HG03135 (cell line): Measurements from ENCODE around the gene PWWP2B.

ENCODE experiments used
- ATAC-seq: cut with Tn5 transposase; IDR thresholded peaks from one replicate; pipeline ENCODE4 v1.9.1; 2021; ENCODE audit warnings: mild to moderate bottlenecking, moderate library complexity; ENCODE audit not compliant: unreplicated experiment

Gene PWWP2B

DNA sequence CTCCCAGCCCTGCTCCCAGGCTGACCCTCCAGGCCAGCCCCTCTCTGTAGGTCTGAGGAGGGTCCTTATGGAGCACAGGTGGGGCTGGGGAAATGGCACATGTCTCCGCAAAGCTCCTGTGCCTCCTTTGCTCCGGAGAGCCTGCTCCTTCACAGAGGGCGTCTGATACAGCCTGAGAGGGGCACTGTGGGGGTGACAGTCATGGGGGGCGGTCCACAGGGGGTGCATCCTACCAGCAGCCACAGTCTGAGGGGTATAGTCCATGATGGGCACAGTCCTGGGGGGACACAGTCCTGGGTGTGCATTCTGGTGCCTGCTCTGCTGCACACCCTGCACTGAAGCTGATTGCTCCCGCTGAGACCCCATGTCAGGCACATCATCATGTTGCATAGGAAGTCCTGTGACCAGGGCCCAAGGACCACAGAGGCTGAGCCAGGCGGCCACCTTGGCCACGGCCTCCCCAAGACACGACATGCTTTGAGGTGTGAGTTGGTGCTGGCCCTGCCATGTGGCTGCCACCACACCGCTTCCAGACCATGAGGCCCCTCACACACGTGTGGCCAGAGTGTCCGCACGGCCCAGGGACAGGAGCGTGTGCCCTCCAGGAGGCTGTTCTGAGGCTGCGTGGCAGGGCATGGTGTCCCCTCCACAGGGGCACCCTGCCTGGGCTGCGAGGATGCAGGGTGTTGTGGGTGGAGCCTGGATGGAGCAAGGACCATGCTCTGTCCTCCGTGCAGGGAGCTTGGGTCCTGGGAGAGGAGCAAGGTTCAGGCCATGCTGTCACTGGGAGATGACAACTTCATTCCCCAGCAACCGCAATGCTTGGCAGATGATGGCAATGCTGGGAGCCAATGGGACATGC, 59.2 kb downstream of the PWWP2B start:
- ATAC-seq: no peak

- ATAC-seq: no peak
These were observed 59.9 kb downstream of the PWWP2B start for GRCh38 chr10:132456881-132457280.

GRCh38 chr10:132457328-132458070, 60.5 kb downstream of the PWWP2B start:
- no peak for ATAC-seq

- ATAC-seq: no peak
These were observed 61.1 kb downstream of the PWWP2B start for GRCh38 chr10:132458071-132458585.

- peak; percentile 47 for ATAC-seq
These were observed 61.7 kb downstream of the PWWP2B start for GRCh38 chr10:132458586-132459300.

- ATAC-seq: no peak
These were observed 62.5 kb downstream of the PWWP2B start for GRCh38 chr10:132459301-132460003.

DNA sequence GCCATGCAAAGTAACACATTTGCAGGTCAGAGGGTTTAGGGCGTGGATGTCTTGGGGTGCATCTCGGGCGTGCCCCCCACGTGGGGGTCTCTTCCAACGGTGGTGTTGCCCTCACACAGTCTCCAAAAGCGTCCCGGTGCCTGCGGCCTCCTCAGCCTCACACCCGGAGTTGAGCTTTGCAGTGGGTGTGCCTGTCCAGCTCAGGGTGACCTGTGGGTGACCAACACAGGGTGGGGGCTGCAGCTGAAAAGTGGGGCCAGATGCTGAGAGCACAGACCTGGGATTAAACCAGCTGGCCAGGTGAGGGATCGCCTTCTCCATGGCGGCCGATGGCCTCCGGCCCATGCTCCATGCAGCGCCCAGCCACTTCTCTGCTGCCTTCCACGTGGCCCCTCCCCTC, 63.1 kb downstream of the PWWP2B start:
- ATAC-seq: no peak

- no peak for ATAC-seq
These were observed 63.7 kb downstream of the PWWP2B start for GRCh38 chr10:132460691-132461090.

GRCh38 chr10:132461103-132461682, 64.2 kb downstream of the PWWP2B start:
- ATAC-seq: no peak

- no peak for ATAC-seq
These were observed 64.8 kb downstream of the PWWP2B start for GRCh38 chr10:132461683-132462231.

DNA sequence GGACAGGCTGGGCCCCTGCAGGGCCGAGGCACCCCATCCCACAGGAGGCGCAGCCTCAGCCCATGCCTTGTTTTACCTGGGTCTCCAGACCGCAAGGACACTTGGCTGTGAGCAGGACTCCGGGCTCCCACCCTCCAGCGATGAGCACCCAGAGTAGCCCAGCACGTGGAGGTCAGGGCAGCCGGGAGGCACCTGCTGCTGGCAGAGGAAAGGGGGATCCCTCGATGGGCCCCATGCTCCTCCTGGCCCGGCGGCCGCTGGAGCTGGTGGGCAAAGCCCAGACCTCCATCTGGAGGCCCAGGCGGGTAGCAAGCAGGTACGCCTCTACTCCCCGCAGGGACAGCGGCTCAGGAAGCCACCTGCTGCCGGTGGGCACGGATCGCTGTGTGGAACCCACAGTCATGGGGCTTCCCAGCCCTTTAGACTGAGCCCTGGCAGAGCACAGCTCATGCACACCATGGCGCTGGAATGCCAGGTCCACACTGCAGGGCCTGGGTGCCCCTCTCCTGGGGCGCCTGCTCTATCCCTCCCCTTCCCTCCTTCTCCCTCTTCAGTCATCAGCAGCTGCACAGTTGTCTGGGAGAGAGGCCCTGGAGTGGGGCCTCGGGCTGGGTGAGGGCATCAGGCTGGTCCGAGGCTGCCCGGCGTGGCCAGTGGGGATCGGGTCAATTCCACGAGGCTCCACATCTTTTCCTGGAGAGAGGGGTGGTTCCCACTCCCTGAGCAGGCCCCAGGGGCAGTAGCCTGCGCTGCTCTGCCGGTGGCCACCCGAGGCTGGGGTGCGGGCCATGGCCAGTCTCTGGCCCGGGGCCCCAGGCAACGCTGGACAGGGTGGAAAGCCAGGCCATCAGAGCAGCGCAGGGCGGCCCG, 65.7 kb downstream of the PWWP2B start:
- ATAC-seq: no peak

DNA sequence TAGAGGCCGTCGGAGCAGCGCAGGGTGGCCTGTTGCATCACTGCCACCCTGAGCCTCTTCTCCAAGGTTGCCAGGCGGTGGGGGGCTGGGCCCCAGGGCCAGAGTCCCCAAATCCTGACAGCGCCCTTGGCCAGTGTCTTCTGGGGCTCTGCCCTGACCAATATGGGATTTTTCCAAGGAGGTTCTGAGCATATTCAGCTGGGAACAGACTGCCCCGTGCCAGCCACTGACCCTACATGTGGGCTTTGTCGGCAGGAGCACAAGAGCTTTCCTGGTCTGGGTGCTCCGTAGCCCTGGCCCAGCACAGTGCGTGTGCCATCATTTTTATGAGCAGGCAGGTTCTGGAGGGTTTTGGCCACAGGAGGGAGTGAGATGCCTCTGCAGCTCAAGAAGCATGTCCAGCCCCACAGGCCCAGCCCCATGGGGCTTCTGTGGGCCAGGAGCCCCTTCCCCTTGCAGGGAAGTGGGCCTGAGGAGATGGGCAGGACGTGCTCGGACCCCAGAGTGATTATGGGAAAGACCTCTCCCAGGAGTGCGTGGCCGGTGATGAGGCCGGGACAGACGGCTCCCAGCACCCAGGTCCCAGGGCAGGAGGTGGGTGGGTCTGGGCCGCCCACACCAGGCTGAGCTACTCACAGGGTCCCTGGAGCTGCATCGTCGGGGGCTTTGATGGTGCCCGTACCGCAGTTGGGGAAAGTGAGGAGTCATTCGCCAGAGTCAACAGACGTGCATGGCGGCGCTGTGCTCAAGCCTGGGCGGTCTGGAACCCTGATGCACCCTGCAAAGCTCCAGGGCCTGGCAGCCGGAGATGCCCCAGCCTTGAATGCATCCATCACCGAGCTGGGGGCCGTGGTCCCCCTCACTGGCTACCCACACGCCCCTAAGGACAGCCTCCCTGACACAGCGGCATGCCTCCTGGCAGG, 66.6 kb downstream of the PWWP2B start:
- ATAC-seq: no peak

DNA sequence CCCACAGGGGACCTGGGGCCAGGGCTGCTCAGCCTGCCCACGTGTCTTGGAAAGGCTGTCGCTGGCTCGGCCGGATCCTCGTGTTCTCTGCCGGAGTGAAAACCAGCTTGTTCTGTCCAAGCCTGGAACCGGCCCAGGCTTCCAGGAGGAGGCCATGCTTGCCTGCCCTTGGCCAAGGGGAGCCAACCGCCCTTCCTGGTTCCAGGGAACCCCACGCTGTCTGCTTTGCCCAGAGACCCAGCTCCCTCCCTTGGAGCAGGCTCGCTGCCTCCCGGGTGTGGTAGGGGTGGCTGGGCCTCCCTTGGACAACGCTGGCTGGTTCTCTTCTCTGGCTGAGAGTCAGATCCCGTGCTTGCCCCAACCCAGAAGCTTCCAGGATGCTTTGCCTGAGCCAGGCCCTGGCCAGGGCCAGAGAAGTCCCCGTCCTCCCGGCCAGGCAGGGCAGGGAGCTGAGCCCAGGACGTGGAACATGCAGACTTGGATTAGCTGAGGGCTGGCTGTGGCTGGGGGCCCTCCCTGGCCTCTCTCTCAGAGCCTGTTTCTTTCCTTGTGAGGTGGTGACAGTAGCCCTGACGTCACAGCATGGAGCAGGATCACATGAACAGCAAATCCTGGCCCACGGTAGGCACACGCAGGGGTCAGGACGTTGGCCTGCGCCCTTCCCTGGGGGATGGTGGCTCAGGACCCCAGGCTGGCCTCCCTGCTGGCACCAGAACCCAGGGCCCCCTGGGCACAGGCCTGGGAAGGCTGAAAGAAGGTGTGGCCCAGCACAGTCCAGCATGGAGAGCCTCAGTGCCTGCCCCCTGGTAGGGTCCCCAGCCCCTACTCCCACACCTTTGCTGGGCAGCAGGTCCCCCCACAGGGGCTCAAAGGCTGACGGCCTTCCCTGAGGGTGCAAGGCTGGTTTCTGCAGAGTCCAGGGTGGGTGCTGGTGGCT, 67.5 kb downstream of the PWWP2B start:
- no peak for ATAC-seq

DNA sequence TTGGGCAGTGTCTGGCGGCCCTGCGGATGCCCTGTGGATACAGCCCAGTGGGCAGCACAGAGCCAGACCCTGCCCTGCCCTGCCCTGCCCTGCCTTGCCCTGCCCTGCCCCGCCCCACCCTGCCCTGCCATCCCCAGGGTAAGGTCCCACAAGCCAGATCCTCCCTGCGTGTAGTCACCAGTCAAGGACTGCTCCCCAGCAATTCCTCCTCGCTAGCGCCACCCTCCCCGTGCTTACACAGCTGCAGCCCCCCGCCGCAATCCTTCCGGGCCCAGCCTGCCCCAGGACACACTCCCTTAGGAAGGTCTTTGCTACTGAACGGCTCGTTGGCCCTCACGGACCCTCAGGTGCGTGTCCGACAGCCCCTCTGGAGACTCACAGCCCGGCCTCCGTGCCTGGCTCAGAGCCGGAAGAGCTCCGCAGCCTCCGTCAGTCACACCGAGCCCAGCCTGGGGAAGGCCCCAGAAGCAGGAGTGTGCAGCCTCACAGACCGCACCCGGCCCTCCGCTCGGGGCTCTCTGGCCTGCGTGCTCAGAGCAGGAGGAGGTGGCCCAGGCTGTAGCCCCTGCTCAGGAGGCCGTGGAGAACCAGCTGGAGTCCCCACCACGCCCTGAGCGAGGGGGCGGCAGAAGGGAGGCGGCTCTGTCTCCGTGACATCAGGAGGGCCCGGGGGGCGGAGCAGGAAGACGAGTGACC, 68.3 kb downstream of the PWWP2B start:
- no peak for ATAC-seq

GRCh38 chr10:132465889-132466519, 69.0 kb downstream of the PWWP2B start:
- ATAC-seq: no peak
